Trophoblast cell (in vitro differentiated cells and primary cell): ENCODE results near the gene CACNA2D4.
A peak's percentile ranks its signal among the peaks of the same experiment; 100 is the strongest.
"Not testable (repeated sequence)": the region's sequence is repeated elsewhere in the genome, so short reads cannot be mapped to it uniquely, and the experiment has no call there.

Experiments
- DNase-seq, 2 donors: peaks; one replicate each; pipeline ENCODE4 v3.0.0-alpha.2; 2016
- H2AFZ ChIP-seq: 2 replicates; pipeline ENCODE4 v1.6.1; 2013; ENCODE audit warnings: low read length, moderate library complexity, mild to moderate bottlenecking; ENCODE audit not compliant: insufficient read depth, poor library complexity
- H2AK5ac ChIP-seq: 2 replicates; pipeline ENCODE4 v1.6.1; 2013; ENCODE audit warnings: mild to moderate bottlenecking, low read length
- H2BK120ac ChIP-seq: 2 replicates; pipeline ENCODE4 v1.6.1; 2013; ENCODE audit warnings: low read length, mild to moderate bottlenecking, moderate library complexity; ENCODE audit not compliant: insufficient read depth, poor library complexity
- H2BK12ac ChIP-seq: 2 replicates; pipeline ENCODE4 v1.6.1; 2013; ENCODE audit warnings: mild to moderate bottlenecking, low read length, moderate library complexity
- H2BK5ac ChIP-seq: 2 replicates; pipeline ENCODE4 v1.6.1; 2013; ENCODE audit warnings: low read length, low read depth, moderate library complexity, mild to moderate bottlenecking; ENCODE audit not compliant: poor library complexity
- H3K14ac ChIP-seq: 2 replicates; pipeline ENCODE4 v1.6.1; 2013; ENCODE audit warnings: mild to moderate bottlenecking, low read length
- H3K18ac ChIP-seq: 2 replicates; pipeline ENCODE4 v1.6.1; 2013; ENCODE audit warnings: mild to moderate bottlenecking, low read length
- H3K23ac ChIP-seq: 2 replicates; pipeline ENCODE4 v1.6.1; 2013; ENCODE audit warnings: low read length
- H3K27ac ChIP-seq: 2 replicates; pipeline ENCODE4 v1.5.1; 2013; ENCODE audit warnings: low read depth, mild to moderate bottlenecking, inconsistent platforms, low read length, moderate library complexity
- H3K27me3 ChIP-seq: 2 replicates; pipeline ENCODE4 v1.6.1; 2013; ENCODE audit warnings: inconsistent platforms, mild to moderate bottlenecking, low read length, moderate library complexity; ENCODE audit not compliant: insufficient read depth
- H3K36me3 ChIP-seq, 2 experiments: 1 replicate in 1 of 2; 2 replicates in 1 of 2; pipeline ENCODE4 v1.6.1; 2013; ENCODE audit warnings: low read length in 2 of 2, mild to moderate bottlenecking in 2 of 2, moderate library complexity in 1 of 2; ENCODE audit not compliant: insufficient read depth in 2 of 2, control insufficient read depth in 1 of 2
- H3K4ac ChIP-seq: 2 replicates; pipeline ENCODE4 v1.6.1; 2013; ENCODE audit warnings: low read depth, mild to moderate bottlenecking, low read length, moderate library complexity
- H3K4me1 ChIP-seq, 2 experiments: 1 replicate in 1 of 2; 2 replicates in 1 of 2; pipeline ENCODE4 v1.6.1; 2013; ENCODE audit warnings: low read length in 2 of 2, mild to moderate bottlenecking in 2 of 2, moderate library complexity in 1 of 2; ENCODE audit not compliant: insufficient read depth in 2 of 2, control insufficient read depth in 1 of 2
- H3K4me2 ChIP-seq: 2 replicates; pipeline ENCODE4 v1.6.1; 2013; ENCODE audit warnings: inconsistent platforms, mild to moderate bottlenecking, low read length, moderate library complexity
- H3K4me3 ChIP-seq: 2 replicates; pipeline ENCODE4 v1.5.1; 2013; ENCODE audit warnings: mild to moderate bottlenecking, low read depth, low read length, inconsistent platforms
- H3K79me1 ChIP-seq: one replicate; pipeline ENCODE4 v1.6.1; 2013; ENCODE audit warnings: low read length
- H3K79me2 ChIP-seq: 2 replicates; pipeline ENCODE4 v1.6.1; 2013; ENCODE audit warnings: low read length, mild to moderate bottlenecking; ENCODE audit not compliant: control insufficient read depth, insufficient read depth, poor library complexity
- H3K9ac ChIP-seq: 2 replicates; pipeline ENCODE4 v1.6.1; 2013; ENCODE audit warnings: mild to moderate bottlenecking, low read length
- H3K9me3 ChIP-seq: 2 replicates; pipeline ENCODE4 v1.6.1; 2013; ENCODE audit warnings: low read depth, mild to moderate bottlenecking, control low read depth, inconsistent platforms, low read length; ENCODE audit not compliant: insufficient read depth
- H4K12ac ChIP-seq: 2 replicates; pipeline ENCODE4 v1.6.1; 2013; ENCODE audit warnings: low read depth, mild to moderate bottlenecking, low read length, moderate library complexity
- H4K8ac ChIP-seq: 2 replicates; pipeline ENCODE4 v1.6.1; 2013; ENCODE audit warnings: low read depth, mild to moderate bottlenecking, low read length, moderate library complexity
- H4K91ac ChIP-seq: one replicate; pipeline ENCODE4 v1.6.1; 2013; ENCODE audit warnings: low read depth, mild to moderate bottlenecking, low read length, moderate library complexity
- WGBS: extraction: QIAGEN DNeasy Blood & Tissue Kit; methylation state at CpG from one replicate; pipeline ENCODE4 v1.1.7; 2013; ENCODE audit warnings: missing lambda C conversion rate; ENCODE audit not compliant: insufficient read length, insufficient coverage; ENCODE audit errors: extremely low coverage; 5-methylcytosine and 5-hydroxymethylcytosine counted together

The CACNA2D4 gene

DNA sequence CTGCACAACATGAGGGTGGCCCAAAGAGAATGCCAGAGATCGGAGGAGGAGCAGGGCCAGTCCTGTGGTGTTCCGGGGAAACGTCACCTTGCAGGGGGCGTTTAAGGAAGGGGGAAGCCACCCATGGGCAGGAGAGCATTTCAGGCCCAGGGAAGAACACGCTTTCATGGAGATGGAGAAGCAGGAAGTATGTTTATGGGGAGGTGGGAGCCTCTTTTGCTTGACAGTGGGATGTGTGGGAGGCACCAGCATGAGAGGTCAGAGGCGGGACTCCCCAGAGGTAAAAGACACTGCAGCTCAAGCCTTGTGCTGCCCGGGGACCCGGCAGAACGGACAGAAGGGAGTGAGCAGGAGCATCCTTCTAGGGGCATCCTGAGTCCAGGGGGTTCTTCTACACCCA, 99.4 kb downstream of the CACNA2D4 start:
- Histone ChIP-seq H3K4me3 (no peak overlapping the region), H3K79me1 (no peaks in the 10 kb centered on the region), H2AFZ (no peak overlapping the region), H3K14ac (no peak overlapping the region), H2AK5ac (no peak overlapping the region), H3K4ac (no peak overlapping the region), H3K23ac (no peak overlapping the region), H3K36me3 (no peaks in the 10 kb centered on the region), H2BK12ac (no peak overlapping the region), H2BK5ac (no peak overlapping the region), H3K9me3 (peaks cover 8% of the 10 kb centered on the region), H4K8ac (no peak overlapping the region), H4K91ac (no peak overlapping the region), H3K27me3 (peaks cover 33% of the 10 kb centered on the region), H3K4me1 (no peaks in the 10 kb centered on the region), H3K9ac (no peak overlapping the region), H3K18ac (no peak overlapping the region), H3K79me2 (no peaks in the 10 kb centered on the region), H4K12ac (no peak overlapping the region), H2BK120ac (no peak overlapping the region), H3K4me2 (no peak overlapping the region), H3K27ac (no peak overlapping the region)
- no CpG with 5 or more reads among the region's 9 CpGs for WGBS
- DNase-seq, result no peak

DNA sequence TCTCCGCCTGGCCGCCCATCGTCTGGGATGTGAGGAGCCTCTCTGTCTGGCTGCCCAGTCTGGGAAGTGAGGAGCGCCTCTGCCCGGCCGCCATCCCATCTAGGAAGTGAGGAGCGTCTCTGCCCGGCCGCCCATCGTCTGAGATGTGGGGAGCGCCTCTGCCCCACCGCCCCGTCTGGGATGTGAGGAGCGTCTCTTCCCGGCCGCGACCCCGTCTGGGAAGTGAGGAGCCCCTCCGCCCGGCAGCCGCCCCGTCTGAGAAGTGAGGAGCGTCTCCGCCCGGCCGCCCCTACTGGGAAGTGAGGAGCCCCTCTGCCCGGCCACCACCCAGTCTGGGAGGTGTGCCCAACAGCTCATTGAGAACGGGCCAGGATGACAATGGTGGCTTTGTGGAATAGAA, 100.5 kb downstream of the CACNA2D4 start:
- WGBS, result no CpG with 5 or more reads among the region's 28 CpGs
- H3K79me1 ChIP-seq, H3K27ac ChIP-seq, H2AFZ ChIP-seq, H3K4ac ChIP-seq, H4K91ac ChIP-seq, H2BK5ac ChIP-seq, H3K14ac ChIP-seq, H3K4me2 ChIP-seq, DNase-seq, H3K23ac ChIP-seq, H3K79me2 ChIP-seq, H3K4me3 ChIP-seq, H3K36me3 ChIP-seq, H3K9ac ChIP-seq, H4K8ac ChIP-seq, H4K12ac ChIP-seq, H3K18ac ChIP-seq, H3K4me1 ChIP-seq, H2AK5ac ChIP-seq, H2BK12ac ChIP-seq, H2BK120ac ChIP-seq: not testable (repeated sequence)
- Histone ChIP-seq H3K27me3 (peaks cover 33% of the 10 kb centered on the region), H3K9me3 (peaks cover 10% of the 10 kb centered on the region)

DNA sequence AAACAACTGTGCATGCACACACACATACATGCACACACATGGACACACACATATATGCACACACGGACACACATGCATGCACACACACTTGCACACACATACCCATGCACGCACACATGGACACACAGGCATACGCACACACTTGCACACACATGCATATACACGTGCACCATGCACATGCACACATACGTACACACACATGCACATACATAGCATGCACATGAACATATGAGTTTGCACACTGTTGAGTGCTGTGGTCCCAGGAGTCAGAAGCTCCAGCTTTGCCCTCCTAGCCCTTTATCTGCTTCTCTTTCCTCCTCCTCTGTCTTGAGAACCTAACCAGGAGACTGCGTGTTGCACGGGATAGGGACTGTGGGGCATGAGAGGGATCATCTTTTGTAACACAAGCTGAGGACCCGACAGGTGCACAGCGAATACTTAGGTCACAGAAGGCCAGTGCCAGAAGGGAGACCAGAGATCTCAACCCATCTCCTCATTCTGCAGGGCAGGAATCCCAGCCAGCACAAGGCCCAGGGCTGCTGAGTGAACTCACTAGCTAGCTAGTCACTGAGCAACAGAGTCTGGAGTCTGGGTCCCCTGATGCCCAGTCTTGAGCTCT, 101.6 kb downstream of the CACNA2D4 start:
- no peak for DNase-seq
- Histone ChIP-seq H4K91ac (no peak overlapping the region), H3K23ac (no peak overlapping the region), H3K79me2 (no peaks in the 10 kb centered on the region), H2BK12ac (no peak overlapping the region), H3K14ac (no peak overlapping the region), H3K4me3 (peak overlapping the region; percentile 53), H3K9me3 (peaks cover 10% of the 10 kb centered on the region), H4K8ac (no peak overlapping the region), H3K27ac (no peak overlapping the region), H4K12ac (no peak overlapping the region), H3K4me1 (peaks cover 0 to 5% of the 10 kb centered on the region in 2 experiments), H2AFZ (no peak overlapping the region), H3K27me3 (peaks cover 28% of the 10 kb centered on the region), H2AK5ac (no peak overlapping the region), H3K4ac (no peak overlapping the region), H3K4me2 (no peak overlapping the region), H3K36me3 (no peaks in the 10 kb centered on the region), H2BK120ac (no peak overlapping the region), H3K9ac (no peak overlapping the region), H3K79me1 (no peaks in the 10 kb centered on the region), H3K18ac (no peak overlapping the region), H2BK5ac (no peak overlapping the region)
- no CpG with 5 or more reads among the region's 9 CpGs for WGBS

DNA sequence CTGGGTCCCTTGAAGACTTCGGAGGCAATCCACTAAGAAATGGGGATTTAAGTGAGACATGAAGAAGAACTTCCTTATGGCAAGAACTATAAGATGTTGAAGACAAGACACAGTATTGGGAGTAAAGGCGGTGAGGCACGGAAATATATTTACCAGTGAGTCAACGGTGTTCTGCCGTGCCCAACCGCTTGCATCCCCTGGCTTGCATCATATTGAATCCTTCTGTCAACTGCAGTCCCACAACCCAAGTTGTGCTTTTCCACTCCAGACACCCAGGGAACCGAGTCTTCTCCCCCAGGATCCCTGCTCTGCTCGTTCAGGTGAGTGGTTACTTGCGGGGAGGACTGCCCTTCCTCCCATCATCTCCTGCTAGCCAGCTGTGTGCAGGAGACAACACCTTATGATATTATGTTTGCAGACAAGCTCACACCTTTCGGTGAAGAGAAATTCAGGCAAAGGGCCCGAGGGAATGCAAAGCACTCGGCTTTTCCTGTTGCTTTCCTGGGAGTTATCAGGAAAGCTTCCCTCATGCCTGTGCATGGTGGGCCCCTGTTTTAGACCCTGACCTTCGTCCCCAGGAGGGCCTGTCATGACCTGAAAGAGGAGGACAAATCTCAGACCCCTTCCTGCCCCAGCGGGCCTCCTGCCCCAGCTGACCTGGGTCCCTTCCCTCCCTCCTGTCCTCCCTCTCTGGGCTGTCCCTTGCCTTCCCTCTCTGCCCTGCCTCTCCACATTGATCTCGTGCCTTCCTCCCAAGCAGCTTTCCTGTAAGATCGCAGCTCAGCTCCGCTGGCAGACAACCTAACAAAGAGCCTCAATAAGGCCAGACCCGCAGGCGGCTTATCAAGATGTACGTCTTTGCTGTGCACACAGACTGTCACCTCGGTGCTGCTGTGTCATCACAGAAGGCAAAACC, 102.4 kb downstream of the CACNA2D4 start:
- Histone ChIP-seq H3K4ac (no peak overlapping the region), H4K12ac (no peak overlapping the region), H2BK5ac (no peak overlapping the region), H3K27ac (no peak overlapping the region), H3K27me3 (peaks cover 21% of the 10 kb centered on the region), H3K23ac (no peak overlapping the region), H2AK5ac (no peak overlapping the region), H2BK120ac (no peak overlapping the region), H3K14ac (no peak overlapping the region), H3K4me3 (no peak overlapping the region), H2AFZ (no peak overlapping the region), H3K79me2 (no peaks in the 10 kb centered on the region), H3K9me3 (peaks cover 10% of the 10 kb centered on the region), H4K91ac (no peak overlapping the region), H2BK12ac (no peak overlapping the region), H4K8ac (no peak overlapping the region), H3K79me1 (no peaks in the 10 kb centered on the region), H3K4me1 (peaks cover 0 to 5% of the 10 kb centered on the region in 2 experiments), H3K36me3 (no peaks in the 10 kb centered on the region), H3K9ac (no peak overlapping the region), H3K18ac (no peak overlapping the region), H3K4me2 (no peak overlapping the region)
- no CpG with 5 or more reads among the region's 21 CpGs for WGBS
- peak; percentile 75 to 76 for DNase-seq
